Ectodermal cell (in vitro differentiated cells): Measurements from ENCODE around the gene HSBP1L1.

Experiments
- H3K27ac ChIP-seq: 2 replicates; pipeline ENCODE4 v1.7.0; 2013; ENCODE audit warnings: mild to moderate bottlenecking, low read depth, low read length; ENCODE audit not compliant: insufficient read depth, poor library complexity, severe bottlenecking
- H3K27me3 ChIP-seq: 2 replicates; pipeline ENCODE4 v1.7.0; 2013; ENCODE audit warnings: mild to moderate bottlenecking, low read length; ENCODE audit not compliant: insufficient read depth, control insufficient read depth, poor library complexity, severe bottlenecking
- H3K36me3 ChIP-seq: one replicate; pipeline ENCODE4 v1.7.0; 2013; ENCODE audit warnings: low read length; ENCODE audit not compliant: control insufficient read depth, insufficient read depth
- H3K4me1 ChIP-seq: one replicate; pipeline ENCODE4 v1.7.0; 2013; ENCODE audit warnings: low read length; ENCODE audit not compliant: control insufficient read depth, insufficient read depth
- H3K4me3 ChIP-seq: 2 replicates; pipeline ENCODE4 v1.7.0; 2013; ENCODE audit warnings: low read depth, low read length, control low read depth; ENCODE audit not compliant: insufficient read depth
- H3K9me3 ChIP-seq: 2 replicates; pipeline ENCODE4 v1.7.0; 2013; ENCODE audit warnings: mild to moderate bottlenecking, low read length, moderate library complexity; ENCODE audit not compliant: control insufficient read depth
- WGBS, 2 experiments: methylation state at CpG; one replicate each; pipeline ENCODE4 v1.1.7; 2013; ENCODE audit warnings: missing lambda C conversion rate in 2 of 2; 5-methylcytosine and 5-hydroxymethylcytosine counted together

Gene HSBP1L1

DNA sequence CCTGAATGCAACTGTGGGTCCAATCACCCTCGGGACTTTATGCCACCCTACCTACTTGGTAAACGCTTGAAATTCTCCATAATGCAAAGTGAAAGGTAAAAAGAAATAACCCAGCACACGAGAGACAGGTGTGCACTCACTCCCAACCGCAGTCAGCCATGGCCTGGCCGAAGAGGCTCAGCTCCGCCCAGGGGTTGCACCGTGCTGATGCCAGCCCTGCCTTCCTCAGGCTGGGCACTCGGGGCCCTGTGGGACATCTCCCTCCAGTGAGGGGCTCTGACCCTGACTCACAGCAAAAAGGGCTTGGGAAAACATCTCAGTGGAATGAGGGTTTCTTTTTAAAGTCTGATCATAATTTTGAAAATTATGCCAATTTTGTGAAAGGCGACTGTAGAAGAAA, 26.2 kb upstream of the HSBP1L1 start:
- H3K4me1 ChIP-seq = no peaks in the 10 kb centered on the region
- no peaks in the 10 kb centered on the region for H3K9me3 ChIP-seq
- H3K27me3 ChIP-seq = no peaks in the 10 kb centered on the region
- 92 to 93% methylated on average over 9 of the region's 9 CpGs for WGBS, 2 experiments
- H3K36me3 ChIP-seq = no peaks in the 10 kb centered on the region
- no peak overlapping the region for H3K27ac ChIP-seq
- no peak overlapping the region for H3K4me3 ChIP-seq

DNA sequence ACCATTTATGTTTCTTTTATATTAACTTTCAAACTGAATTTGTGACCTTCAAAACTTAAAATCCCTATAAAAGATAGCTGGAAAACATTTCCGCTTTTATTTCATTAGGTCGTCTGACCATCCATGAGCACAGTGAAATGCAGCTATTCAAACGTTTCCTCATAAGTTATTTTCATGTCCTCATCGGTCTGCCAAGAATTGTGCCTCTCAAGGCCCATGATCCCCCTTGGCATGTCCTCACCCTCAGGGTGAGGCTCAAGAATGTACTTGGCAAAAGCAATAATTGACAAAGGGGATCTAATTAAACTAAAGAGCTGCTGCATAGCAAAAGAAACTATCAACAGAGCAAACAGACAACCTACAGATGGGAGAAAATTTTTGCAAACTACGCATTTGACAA, 25.3 kb upstream of the HSBP1L1 start:
- Histone ChIP-seq H3K27ac (no peak overlapping the region), H3K27me3 (no peaks in the 10 kb centered on the region), H3K4me3 (no peak overlapping the region), H3K4me1 (no peaks in the 10 kb centered on the region), H3K9me3 (no peaks in the 10 kb centered on the region), H3K36me3 (no peaks in the 10 kb centered on the region)
- 92 to 94% methylated on average over 5 of the region's 5 CpGs for WGBS, 2 experiments

DNA sequence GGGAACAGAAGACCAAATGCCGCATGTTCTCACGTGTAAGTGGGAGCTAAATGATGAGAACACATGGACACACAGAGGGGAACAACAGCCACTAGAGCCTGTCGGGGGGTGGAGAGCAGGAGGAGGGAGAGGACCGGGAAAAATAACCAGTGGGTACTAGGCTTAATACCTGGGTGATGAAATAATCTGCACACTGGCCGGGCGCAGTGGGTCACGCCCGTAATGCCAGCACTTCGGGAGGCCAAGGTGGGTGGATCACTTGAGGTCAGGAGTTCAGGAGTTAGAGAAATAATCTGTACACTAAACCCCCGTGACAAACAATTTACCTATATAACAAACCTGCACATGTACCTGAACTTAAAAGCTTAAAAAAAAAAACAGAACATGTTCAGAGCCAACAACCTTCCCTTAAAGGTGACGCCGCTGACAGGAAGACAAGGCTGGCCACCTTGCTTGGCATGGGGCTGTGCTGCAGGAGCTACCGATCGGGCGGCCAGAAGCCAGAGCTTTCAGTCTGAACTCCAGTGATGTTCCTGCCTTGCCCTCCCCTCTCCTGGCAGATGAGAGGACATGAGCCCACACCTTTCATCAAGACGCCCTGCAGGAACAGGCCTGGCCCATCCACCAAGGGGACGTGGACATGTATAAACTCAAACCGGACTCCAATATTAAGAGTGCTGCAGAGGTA, 24.2 kb upstream of the HSBP1L1 start:
- Histone ChIP-seq H3K4me3 (no peak overlapping the region), H3K4me1 (peaks cover 5% of the 10 kb centered on the region), H3K27ac (no peak overlapping the region), H3K27me3 (no peaks in the 10 kb centered on the region), H3K36me3 (no peaks in the 10 kb centered on the region), H3K9me3 (no peaks in the 10 kb centered on the region)
- 94 to 95% methylated on average over 18 of the region's 18 CpGs for WGBS, 2 experiments

DNA sequence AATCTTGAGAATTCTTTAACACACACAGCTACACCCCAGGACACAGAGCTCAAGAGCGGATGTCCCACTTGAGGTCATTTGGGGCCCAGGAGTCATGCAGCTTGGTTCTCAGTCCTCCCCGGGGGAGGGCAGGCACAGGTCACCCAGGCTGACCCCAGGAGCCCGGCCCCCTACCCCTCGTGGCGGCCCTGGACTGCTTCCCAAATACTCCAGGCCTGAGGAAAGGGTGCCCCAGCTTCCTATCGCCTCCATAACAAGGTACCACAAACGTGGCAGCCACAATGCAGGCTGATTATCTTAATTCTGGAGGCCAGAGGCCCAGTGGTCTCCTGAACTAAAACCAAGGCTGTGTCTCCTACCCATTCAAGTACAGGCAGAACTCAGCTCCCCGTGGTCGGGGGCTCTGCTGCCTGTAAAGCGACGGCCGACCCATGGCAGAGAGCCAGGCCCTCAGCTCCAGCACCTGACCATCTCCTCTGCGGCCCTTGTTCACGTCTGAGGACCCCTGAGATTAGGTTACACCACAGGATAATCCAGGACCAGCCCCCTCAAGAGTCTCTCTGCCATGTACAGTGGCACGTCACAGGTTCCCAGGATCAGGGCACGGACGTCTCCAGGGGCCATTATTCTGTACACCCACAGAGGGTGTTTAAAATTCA, 23.5 kb upstream of the HSBP1L1 start:
- H3K4me3 ChIP-seq = no peak overlapping the region
- H3K9me3 ChIP-seq = no peaks in the 10 kb centered on the region
- no peaks in the 10 kb centered on the region for H3K27me3 ChIP-seq
- no peak overlapping the region for H3K27ac ChIP-seq
- H3K36me3 ChIP-seq = no peaks in the 10 kb centered on the region
- H3K4me1 ChIP-seq = peaks cover 9% of the 10 kb centered on the region
- WGBS, 2 experiments = 94% methylated on average over 17 of the region's 17 CpGs

DNA sequence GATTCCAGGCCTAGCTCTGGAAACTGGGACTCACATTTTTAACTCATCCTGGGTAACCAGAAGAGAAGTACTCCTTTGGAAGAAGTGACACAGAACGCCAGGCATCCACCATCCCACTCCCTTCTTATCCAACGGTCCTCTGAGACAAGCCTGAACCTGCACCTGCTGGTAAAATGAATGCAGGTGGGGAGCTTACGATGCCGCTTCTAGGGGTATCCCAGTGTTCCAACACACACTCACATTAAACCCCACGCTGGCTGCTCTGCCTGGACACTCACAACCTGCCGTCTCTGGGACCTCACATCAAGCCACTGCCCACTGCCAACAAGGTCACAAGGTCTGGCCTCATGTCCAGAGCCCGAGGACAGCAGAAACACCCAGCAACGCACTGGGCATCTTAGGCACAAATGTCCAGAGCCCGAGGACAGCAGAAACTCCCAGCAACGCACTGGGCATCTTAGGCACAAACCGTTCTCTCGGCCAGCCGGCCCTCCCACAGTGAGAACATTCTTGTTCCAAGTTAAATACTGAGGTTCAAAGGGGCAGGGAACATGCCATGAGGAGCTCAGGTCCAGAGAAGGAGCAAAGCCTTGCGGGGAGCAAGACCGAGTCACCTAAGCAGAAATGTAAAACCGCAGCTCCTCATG, 22.8 kb upstream of the HSBP1L1 start:
- Histone ChIP-seq H3K4me1 (peaks cover 9% of the 10 kb centered on the region), H3K27ac (no peak overlapping the region), H3K27me3 (no peaks in the 10 kb centered on the region), H3K4me3 (no peak overlapping the region), H3K36me3 (no peaks in the 10 kb centered on the region), H3K9me3 (no peaks in the 10 kb centered on the region)
- 94 to 97% methylated on average over 16 of the region's 16 CpGs for WGBS, 2 experiments

DNA sequence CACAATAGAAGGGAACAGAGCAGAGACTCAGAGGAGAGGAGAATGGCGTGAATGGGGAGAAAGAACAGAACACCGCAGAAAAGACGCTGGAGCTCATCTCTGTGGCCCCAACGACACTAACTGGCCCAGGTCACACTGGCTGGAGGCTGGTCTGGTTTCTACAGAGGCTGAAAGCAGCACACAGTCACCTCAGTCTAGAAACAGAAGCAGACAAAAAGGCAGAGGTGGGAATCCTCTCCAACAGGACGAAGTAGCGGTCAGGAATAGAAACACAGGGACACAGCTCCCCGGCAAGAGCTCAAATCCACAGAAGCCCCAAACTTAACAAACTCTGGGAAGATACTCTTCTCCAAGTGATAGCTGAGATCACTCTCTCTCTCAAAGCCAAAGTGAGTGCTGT, 22.2 kb upstream of the HSBP1L1 start:
- Histone ChIP-seq H3K27me3 (no peaks in the 10 kb centered on the region), H3K36me3 (no peaks in the 10 kb centered on the region), H3K27ac (no peak overlapping the region)

DNA sequence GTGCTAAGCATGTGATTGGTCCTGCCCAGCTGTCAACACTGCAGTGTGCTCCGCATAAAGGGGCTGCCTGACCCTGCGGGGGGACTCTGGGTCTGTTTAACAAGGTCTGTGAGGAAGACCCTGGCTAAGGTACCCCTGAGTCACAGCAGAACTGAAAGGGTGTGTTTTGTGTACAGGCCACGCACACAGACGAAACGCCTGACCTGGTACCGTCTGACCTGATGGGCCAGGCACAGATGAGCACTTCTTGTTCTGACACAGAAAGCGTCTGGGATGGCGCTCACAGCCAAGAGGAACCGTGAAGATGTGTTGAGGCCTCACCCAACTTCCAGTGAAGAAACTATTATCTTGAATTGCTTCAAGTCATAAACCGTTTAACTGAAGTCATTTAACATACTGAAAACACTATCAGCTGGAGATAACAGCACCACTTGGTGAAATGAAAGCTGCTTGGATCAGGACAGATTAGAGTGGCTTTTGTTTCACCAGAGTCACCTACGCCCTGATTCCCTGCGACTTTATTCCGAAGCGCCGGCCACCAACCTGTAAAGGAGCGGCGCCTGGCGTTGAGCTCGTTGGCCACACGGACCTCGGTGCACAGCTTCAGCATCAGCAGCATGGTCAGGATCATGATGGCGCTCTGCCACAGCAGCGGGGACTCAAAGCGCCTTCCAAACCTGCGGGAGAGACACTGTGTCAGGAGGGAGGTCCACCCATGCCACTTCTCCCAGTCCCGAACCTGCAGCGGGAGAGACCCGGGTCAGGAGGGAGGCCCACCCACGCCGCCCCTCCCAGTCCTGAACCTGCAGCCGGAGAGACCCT, 21.4 kb upstream of the HSBP1L1 start:
- H3K36me3 ChIP-seq = no peaks in the 10 kb centered on the region
- H3K4me3 ChIP-seq = no peak overlapping the region
- peaks cover 9% of the 10 kb centered on the region for H3K4me1 ChIP-seq
- H3K9me3 ChIP-seq = no peaks in the 10 kb centered on the region
- H3K27me3 ChIP-seq = no peaks in the 10 kb centered on the region
- no peak overlapping the region for H3K27ac ChIP-seq
- 92% methylated on average over 31 of the region's 31 CpGs for WGBS, 2 experiments

More for the DNA sequence above, 22.2 kb upstream of the HSBP1L1 start:
- H3K4me1 ChIP-seq = peaks cover 9% of the 10 kb centered on the region
- WGBS, 2 experiments = 92 to 94% methylated on average over 7 of the region's 7 CpGs
- H3K4me3 ChIP-seq = no peak overlapping the region
- H3K9me3 ChIP-seq = no peaks in the 10 kb centered on the region

DNA sequence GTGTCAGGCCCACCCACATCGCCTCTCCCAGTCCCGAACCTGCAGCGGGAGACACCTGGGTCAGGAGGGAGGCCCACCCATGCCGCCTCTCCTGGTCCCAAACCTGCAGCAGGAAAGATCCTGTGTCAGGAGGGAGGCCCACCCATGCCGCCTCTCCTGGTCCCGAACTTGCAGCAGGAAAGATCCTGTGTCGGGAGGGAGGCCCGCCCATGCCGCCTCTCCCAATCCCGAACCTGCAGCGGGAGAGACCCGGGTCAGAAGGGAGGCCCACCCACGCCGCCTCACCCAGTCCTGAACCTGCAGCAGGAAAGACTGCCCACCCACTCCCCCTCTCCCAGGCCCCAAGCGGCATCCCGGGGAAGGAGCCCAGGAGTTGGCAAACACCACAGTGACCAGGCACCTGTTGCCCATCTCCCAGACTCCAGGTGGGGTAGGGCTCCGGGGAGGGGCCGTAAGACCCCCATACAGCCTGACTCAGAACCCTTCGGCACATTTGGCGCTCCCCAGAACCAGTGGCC, 20.8 kb upstream of the HSBP1L1 start:
- 94 to 95% methylated on average over 20 of the region's 20 CpGs for WGBS, 2 experiments
- Histone ChIP-seq H3K27ac (no peak overlapping the region), H3K4me3 (no peak overlapping the region), H3K36me3 (no peaks in the 10 kb centered on the region), H3K9me3 (no peaks in the 10 kb centered on the region), H3K27me3 (no peaks in the 10 kb centered on the region), H3K4me1 (peaks cover 9% of the 10 kb centered on the region)

DNA sequence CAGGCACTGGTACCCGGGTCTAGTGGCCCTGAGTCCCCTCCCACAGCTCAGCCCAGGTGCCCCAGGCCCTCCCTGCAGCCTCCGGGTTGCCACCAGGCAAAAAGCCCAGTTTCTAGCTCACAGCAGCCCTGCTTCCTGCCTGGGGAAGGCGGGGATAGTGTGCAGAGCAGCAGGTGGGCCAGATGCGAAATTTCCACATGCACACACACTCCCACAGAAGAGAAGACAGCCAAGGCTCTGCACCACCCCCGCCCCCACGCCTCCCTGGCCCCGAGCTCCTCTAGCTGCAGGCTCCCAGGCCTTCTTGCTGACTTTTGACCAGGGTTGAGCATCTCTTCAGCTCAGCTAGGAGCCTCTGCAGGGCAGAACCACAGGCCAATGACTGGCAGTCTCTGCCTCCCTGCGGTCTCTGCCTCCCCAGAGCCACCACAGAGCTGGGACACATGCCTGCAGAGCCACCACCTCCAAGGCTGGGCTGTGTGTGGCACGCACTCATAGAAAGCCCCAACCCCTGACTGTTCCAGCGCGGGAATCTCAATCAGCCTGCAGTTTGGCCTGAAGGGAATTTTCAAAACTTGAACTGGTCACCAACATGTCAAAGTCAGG, 20.2 kb upstream of the HSBP1L1 start:
- H3K4me3 ChIP-seq = no peak overlapping the region
- peaks cover 9% of the 10 kb centered on the region for H3K4me1 ChIP-seq
- H3K27me3 ChIP-seq = no peaks in the 10 kb centered on the region
- H3K27ac ChIP-seq = no peak overlapping the region
- H3K36me3 ChIP-seq = no peaks in the 10 kb centered on the region
- no peaks in the 10 kb centered on the region for H3K9me3 ChIP-seq
- 74 to 77% methylated on average over 11 of the region's 11 CpGs for WGBS, 2 experiments
